Kidney (tissue), 14 donors: ENCODE data around the gene JARID2. TPM values are rescaled to one million over a fixed set of nuclear protein-coding genes. Genes with fewer than 3 reads are reported as not detected.

Experiments used
- DNase-seq, 5 donors: peaks; one replicate each; pipeline ENCODE4 v3.0.0-alpha.2; 2013 to 2020
- FAIRE-seq: peaks from 2 replicates; lab custom pipeline; 2012; peaks lifted over from hg19 to GRCh38; lab: Jason Lieb, UNC
- H3K27ac ChIP-seq, 2 donors: one replicate each; pipeline ENCODE4 v1.7.0; 2013; ENCODE audit warnings: low read depth in 2 of 2, low read length in 2 of 2, inconsistent platforms in 1 of 2
- H3K27me3 ChIP-seq: one replicate; pipeline ENCODE4 v1.7.1; 2013; ENCODE audit warnings: low read length, inconsistent platforms; ENCODE audit not compliant: control insufficient read depth, insufficient read depth
- H3K36me3 ChIP-seq, 3 donors: one replicate each; pipeline versions ENCODE4 v1.7.0 to v1.7.1; 2013; ENCODE audit warnings: low read length in 3 of 3, control low read depth in 1 of 3, inconsistent platforms in 1 of 3; ENCODE audit not compliant: insufficient read depth in 3 of 3, control insufficient read depth in 2 of 3
- H3K4me1 ChIP-seq, 3 donors: one replicate each; pipeline versions ENCODE4 v1.7.0 to v1.7.1; 2013; ENCODE audit warnings: low read length in 3 of 3, inconsistent platforms in 1 of 3, low read depth in 1 of 3; ENCODE audit not compliant: control insufficient read depth in 2 of 3, insufficient read depth in 2 of 3
- H3K4me3 ChIP-seq, 3 donors: one replicate each; pipeline versions ENCODE4 v1.7.0 to v1.8.1; 2013; ENCODE audit warnings: low read length in 3 of 3, control low read depth in 1 of 3, inconsistent platforms in 1 of 3
- H3K9ac ChIP-seq, 3 donors: one replicate each; pipeline versions ENCODE4 v1.7.0 to v1.7.1; 2013; ENCODE audit warnings: low read length in 3 of 3, control low read depth in 1 of 3, inconsistent platforms in 1 of 3
- H3K9me3 ChIP-seq, 3 donors: one replicate each; pipeline versions ENCODE4 v1.7.0 to v1.7.1; 2013; ENCODE audit warnings: low read length in 3 of 3, control low read depth in 1 of 3, inconsistent platforms in 1 of 3; ENCODE audit not compliant: control insufficient read depth in 2 of 3, insufficient read depth in 1 of 3
- CTCF ChIP-seq: IDR thresholded peaks from 3 replicates; pipeline ENCODE4 v1.5.1; 2012; ENCODE audit warnings: mild to moderate bottlenecking, moderate library complexity, borderline replicate concordance; ENCODE audit not compliant: insufficient read depth; ENCODE audit errors: extremely low read depth
- intact Hi-C: fragments of 100-400 bp; cut with DNase I; formaldehyde crosslinking; loops from one replicate; pipeline ENCODE4 v1.11.1; 2022
- polyA plus RNA-seq: library from polyadenylated mRNA; stranded (reverse); fragments of 350-450 nt; fragmentation: Illumina TruSeq; extraction: RNeasy Lipid Tissue Mini Kit (QIAGEN cat#74804); gene quantifications from one replicate; pipeline ENCODE4 v1.2.3, GENCODE V29; 2014; ENCODE audit warnings: low read depth, low replicate concordance; ENCODE audit not compliant: insufficient read depth
- total RNA-seq: library from RNA; stranded (reverse); fragmentation: NEBNext Ultra II Directional; extraction: Animal tissue kit (Norgen Biotek cat#: 25700); gene quantifications from one replicate; pipeline ENCODE4 v1.2.1, GENCODE V29; 2021
- donor health status: control.
- donor health status: control.
- donor health status: control.
- donor health status: control.
- donor health status: control.
- donor health status: DM: yes; HTN: yes; CAD: no.
- donor health status: Normal renal cell carcinoma (clear cell type).

Gene JARID2
- total and polyA plus RNA-seq, 2 donors from 2014 or later, result 1.8 to 12.3 TPM

- DNase-seq (no peak), FAIRE-seq (no peak)
- Histone ChIP-seq H3K4me3 (no peak overlapping the region), H3K27me3 (no peaks in the 10 kb centered on the region), H3K9me3 (no peaks in the 10 kb centered on the region), H3K27ac (no peak overlapping the region), H3K9ac (no peak overlapping the region), H3K4me1 (peaks cover 6 to 10% (median 9%) of the 10 kb centered on the region in 3 donors), H3K36me3 (no peaks in the 10 kb centered on the region)
- intact Hi-C loops, result no loop called here
- no peak for TF ChIP-seq CTCF
Measured at GRCh38 chr6:15426901-15427300, 181.0 kb downstream of the JARID2 start.

GRCh38 chr6:15427331-15428070 lies 181.6 kb downstream of the JARID2 start:
- FAIRE-seq, result no peak
- TF ChIP-seq CTCF, result no peak
- Histone ChIP-seq H3K27me3 (no peaks in the 10 kb centered on the region), H3K9ac (no peak overlapping the region), H3K4me3 (no peak overlapping the region), H3K9me3 (no peaks in the 10 kb centered on the region), H3K4me1 (peaks cover 0 to 7% (median 6%) of the 10 kb centered on the region in 3 donors), H3K36me3 (no peaks in the 10 kb centered on the region), H3K27ac (no peak overlapping the region)
- intact Hi-C loops, result no loop called here
- DNase-seq, result peak in 3 of 5 donors; percentile 72 to 92 (median 90)

- no peaks in the 10 kb centered on the region for H3K9me3 ChIP-seq
- H3K36me3 ChIP-seq, result no peaks in the 10 kb centered on the region
- FAIRE-seq, result no peak
- peaks cover 3 to 12% (median 8%) of the 10 kb centered on the region in 3 donors for H3K4me1 ChIP-seq
- no peak overlapping the region for H3K27ac ChIP-seq
- TF ChIP-seq CTCF, result no peak
- no peak overlapping the region for H3K4me3 ChIP-seq
- H3K9ac ChIP-seq, result no peak overlapping the region
- intact Hi-C loops, result no loop called here
- no peak for DNase-seq
- no peaks in the 10 kb centered on the region for H3K27me3 ChIP-seq
Measured at GRCh38 chr6:15429141-15430110, 183.6 kb downstream of the JARID2 start.
